CD4-positive, alpha-beta T cell treated with Interleukin-15 for 4 hours (primary cell): ENCODE data around the gene PPP1R17.

ENCODE experiments used
- DNase-seq: peaks from one replicate; pipeline ENCODE4 v3.0.0-alpha.2; 2020; ENCODE audit warnings: low spot score

The PPP1R17 gene

DNA sequence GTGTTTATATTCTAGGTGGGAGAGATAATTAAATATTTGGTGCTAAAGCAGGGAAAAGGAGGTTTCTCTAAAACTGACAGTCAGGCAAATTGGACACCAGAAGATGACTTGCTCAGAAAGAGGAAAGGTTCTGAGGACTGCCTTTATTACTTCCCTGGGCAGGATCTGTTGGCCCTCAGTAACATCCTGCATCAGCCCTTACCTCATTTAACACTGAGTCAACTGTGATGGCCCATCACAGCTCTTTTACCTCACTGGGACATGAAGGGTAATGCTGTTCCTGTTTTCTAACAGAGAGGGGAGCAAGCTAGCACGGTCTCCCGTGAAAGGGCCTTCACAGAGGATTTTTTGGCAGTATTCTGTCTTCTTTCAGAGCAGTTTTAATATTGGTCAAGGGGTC is 12.0 kb downstream of the PPP1R17 start:
- no peak for DNase-seq

GRCh38 chr7:31702354-31702753 is 15.3 kb downstream of the PPP1R17 start:
- DNase-seq: no peak

DNA sequence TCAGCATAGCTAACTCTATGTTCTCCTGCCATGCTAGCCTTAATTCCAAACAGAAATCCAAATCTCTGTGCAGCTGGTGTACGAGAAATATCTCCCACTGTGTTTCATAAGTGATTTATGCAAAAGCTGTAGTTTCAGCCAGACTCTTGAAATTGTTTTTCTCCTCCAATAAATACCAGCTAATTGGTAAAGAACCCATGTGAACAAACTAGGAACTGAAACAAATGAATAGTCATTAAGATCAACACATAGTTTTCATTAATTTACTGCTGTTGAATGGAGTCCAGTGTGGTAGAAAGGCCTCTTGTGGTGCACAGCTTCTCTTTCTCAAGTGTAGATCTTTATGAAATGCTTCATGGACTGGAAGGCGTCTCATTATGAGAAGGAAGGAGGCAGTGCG is 18.4 kb downstream of the PPP1R17 start:
- DNase-seq: no peak

DNA sequence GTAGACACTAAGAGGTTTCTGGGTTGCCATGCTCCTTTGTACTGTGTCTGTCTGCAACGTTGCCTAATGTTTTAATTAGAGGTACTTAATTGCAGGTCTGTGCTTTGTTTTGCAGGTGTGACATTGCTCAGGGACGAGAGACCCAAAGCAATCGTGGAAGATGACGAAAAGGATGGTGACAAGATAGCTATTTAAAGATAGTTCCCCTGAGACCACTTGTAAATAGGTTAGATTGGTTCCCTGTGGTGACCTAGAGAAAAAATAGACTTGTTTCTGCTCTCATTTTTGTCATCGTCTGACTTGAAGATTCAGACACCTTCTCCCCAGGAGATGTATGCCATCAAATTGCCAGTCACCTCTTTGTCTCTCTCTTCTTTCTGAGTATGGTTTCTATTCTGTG is 20.1 kb downstream of the PPP1R17 start:
- DNase-seq: no peak

GRCh38 chr7:31710171-31710570 is 23.2 kb downstream of the PPP1R17 start:
- DNase-seq: no peak

GRCh38 chr7:31716355-31716754 is 29.3 kb downstream of the PPP1R17 start:
- DNase-seq: no peak

- DNase-seq: no peak
Observed at GRCh38 chr7:31720366-31720765, 33.4 kb downstream of the PPP1R17 start.

DNA sequence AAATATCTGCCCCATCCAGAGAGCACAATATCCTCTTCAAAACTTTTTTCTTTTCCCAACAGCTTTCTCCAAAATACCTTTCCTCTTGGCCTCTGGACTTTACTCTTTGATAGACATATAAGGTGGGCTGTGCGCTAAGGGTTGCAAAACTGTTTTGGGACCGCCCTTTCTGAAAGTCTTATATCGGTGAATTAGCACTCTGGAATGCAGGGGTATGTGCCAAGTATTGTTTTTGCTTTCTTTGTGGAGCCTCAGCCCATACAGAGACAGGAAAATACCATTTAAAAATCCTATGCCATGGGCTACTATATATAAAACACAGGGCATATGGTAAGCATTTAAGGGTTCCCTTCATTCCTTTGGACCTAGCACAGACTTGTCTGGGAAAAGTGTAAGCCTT is 37.7 kb downstream of the PPP1R17 start:
- no peak for DNase-seq

DNA sequence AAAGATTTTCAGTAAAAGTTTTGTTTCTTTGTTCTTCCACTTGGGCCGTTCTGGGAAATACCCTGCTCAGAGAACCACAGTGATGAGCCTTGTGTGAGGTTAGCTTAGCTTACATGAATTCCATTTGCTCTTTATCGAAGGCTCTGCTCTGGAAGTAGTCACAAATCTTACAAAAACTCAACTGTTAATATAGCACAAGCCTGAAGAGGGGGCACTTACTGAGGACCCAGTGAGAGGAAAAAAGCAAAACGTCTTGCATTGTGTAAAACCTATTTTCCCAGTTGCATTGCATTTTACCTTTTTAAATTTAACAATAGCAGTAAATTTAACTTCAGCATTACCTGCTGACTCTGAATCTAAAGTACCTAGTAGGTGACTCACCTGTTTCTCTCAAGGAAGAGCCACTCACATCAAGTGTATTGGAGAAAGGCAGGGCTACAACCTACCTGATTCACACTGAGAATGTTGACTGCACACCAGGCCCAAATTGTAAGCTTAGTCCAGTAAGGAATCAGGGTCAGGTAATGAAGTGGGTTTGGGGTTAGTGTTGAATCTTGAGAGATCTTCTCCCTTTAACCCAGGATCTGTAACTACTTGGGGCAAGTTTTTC is 42.3 kb downstream of the PPP1R17 start:
- no peak for DNase-seq

GRCh38 chr7:31734456-31734855 is 47.4 kb downstream of the PPP1R17 start:
- no peak for DNase-seq

DNA sequence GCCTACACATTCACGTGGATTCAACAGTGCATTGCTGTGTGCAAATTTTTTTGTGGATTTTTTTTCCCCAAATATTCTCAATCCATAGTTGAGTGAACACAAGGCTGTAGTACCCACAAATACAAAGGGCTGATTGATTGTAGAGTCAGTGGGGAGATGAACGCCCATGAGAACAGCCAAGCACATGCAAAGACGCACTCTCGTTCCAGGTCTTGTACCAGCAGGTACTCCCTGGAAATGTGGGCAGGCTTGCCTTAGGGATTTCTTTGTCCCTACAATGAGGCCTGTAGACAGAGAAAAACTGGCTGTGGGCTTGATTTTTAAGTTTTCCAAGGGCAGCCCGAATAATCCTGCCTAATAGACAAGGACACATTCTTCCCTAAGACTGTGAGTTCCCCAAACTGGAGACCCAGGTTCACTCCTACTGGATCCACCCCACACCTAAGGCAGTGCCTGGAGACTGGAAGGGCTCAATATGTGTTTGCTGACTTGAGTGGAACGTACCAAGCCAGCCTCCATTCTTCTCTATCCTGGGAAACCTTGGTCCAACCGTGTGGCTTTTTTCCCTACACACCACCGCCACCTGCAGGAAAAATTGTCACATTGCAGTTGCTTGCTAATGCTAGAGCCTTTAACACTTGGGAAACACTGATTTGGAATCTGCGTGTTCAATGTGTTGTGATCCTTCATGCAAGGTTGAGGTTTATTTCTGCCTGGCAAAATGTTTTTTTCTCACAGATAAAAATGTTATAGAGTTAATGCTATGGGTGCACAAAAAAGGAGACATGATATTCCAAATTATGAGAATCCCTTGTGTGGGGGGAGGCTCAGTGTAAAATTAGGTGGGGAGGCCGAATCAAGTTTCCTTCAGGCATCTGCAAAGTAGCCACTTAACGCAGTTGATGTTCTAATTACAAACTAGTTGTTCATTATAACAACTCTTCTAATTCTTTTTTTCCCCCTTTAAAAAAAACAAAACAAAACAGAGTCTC is 49.3 kb downstream of the PPP1R17 start:
- no peak for DNase-seq

DNA sequence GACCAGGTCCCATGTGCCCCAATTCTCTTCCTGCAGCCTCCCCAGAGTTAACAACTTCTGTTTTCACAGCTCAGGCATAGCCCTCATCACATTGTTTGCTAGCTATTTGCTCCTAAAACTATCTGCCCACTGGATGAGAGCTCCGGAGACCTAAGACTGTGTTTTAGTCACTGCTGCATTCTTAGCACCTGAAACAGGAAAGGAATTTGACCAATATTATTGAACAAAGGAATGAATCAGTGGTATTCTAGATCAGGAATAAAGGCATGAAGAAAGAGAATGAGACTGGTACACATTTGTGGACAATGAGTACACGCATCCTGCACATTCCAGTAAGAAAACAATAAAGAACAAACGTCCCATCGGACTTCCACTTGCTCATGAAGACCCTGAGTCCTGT is 54.8 kb downstream of the PPP1R17 start:
- no peak for DNase-seq

DNA sequence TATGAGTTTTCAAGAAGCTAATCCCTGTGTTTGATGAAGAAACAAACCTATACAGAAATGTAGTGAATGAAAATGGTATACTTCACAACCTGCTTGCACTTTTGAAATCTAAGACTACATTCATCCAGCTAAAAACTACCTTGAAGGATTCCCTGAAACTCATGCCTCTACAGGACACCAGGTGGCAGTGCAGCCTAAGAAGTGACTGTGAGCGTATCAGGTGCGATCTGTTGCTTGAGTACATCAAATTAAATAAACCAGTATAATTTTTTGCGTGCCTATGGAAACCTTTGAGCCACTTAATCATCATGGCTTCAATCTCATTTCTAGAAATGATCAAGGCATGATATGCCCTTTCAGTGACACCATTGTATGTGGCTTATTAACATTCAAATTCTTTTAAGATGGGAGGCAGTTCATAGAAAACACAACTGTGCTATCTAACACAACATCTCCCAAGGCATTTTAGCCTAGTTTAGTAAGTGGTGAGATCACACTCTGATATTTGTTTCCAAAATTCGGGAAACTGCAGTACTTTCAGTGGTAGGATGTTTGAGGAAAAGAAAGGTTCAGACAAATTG is 57.4 kb downstream of the PPP1R17 start:
- DNase-seq: peak; percentile 7

DNA sequence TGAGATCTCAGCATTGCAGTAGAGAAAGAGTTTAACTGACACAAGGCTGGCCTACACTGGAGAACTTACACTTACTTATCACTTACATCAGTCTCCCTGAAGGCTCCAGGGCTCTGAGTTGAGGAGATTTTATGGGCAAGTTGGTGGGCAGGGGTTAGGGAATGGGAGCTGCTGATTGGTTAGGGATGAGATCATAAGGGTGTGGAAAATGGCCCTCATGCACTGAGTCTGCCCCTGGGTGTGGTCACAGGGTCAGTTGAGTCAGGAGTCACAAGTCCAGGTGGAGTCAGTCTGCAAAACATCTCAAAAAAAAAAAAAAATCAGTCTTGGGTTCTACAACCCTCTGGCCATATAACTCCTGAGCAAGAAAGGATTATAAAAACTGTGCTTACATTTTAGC is 60.5 kb downstream of the PPP1R17 start:
- no peak for DNase-seq

DNA sequence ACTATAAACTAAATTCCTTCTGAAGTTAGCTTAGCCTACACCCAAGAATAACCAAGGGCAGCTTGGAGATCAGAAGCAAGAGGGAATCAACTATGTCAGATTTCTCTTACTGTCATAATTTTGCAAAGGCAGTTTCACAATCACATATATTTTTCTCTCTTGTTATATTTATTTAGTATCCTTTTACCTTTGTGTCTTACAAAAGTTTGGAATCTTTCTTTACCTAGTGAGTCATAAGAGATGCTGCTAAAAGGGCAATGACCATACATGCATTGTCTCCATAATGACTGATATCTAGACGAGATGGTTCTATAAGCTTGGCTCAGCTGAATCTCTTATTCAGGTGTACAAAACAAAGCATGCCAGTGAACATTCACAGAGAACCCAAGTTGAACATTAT is 61.1 kb downstream of the PPP1R17 start:
- DNase-seq: no peak

GRCh38 chr7:31751726-31752125 is 64.7 kb downstream of the PPP1R17 start:
- no peak for DNase-seq
